A549 (cell line): Measurements from ENCODE around the gene MAP4K2.

Source experiments
- EP300 ChIP-seq, 2 experiments: fragments of >200 bp; sonication (Bioruptor Twin); formaldehyde crosslinking; IDR thresholded peaks; 2 replicates in 1 of 2; 3 replicates in 1 of 2; pipeline ENCODE4 v1.6.1; 2016 to 2017
- FOSB ChIP-seq: fragments of 250-450 bp; sonication (Bioruptor Pico); IDR thresholded peaks from 2 replicates; pipeline ENCODE4 v1.5.0; 2020; ENCODE audit warnings: mild to moderate bottlenecking, moderate library complexity
- GATA3 ChIP-seq: IDR thresholded peaks from 2 replicates; pipeline ENCODE4 v1.6.1; 2012; ENCODE audit warnings: borderline replicate concordance
- HDAC2 ChIP-seq: fragments of 200-600 bp; sonication (generic); IDR thresholded peaks from 2 replicates; pipeline ENCODE4 v1.6.1; 2016
- HOXA7 ChIP-seq: fragments of 250-450 bp; sonication (Bioruptor Pico); IDR thresholded peaks from 2 replicates; pipeline ENCODE4 v1.5.0; 2020; ENCODE audit warnings: mild to moderate bottlenecking, moderate library complexity
- MAFK ChIP-seq: fragments of 450-650 bp; IDR thresholded peaks from 2 replicates; pipeline ENCODE4 v1.6.1; 2014; ENCODE audit not compliant: partially characterized antibody
- MAZ ChIP-seq: fragments of 150-350 bp; IDR thresholded peaks from 2 replicates; pipeline ENCODE4 v1.6.1; 2014; ENCODE audit warnings: antibody characterized with exemption, low read depth, low read length, borderline replicate concordance
- NR3C1 ChIP-seq: fragments of >200 bp; sonication (Bioruptor Twin); formaldehyde crosslinking; IDR thresholded peaks from 3 replicates; pipeline ENCODE4 v1.6.1; 2017
- POLR2A ChIP-seq: IDR thresholded peaks from 2 replicates; pipeline ENCODE4 v1.6.1; 2012; ENCODE audit warnings: mild to moderate bottlenecking, low read length
- RAD21 ChIP-seq, 2 experiments: fragments of >200 bp in 1 of 2; sonication (Bioruptor Twin) in 1 of 2; formaldehyde crosslinking in 1 of 2; IDR thresholded peaks in 1 of 2; conservative IDR thresholded peaks in 1 of 2; 2 replicates in 1 of 2; 3 replicates in 1 of 2; pipeline ENCODE4 v1.6.1; 2012 to 2018; ENCODE audit warnings: inconsistent platforms in 1 of 2
- RFX5 ChIP-seq: fragments of 450-650 bp; IDR thresholded peaks from 2 replicates; pipeline ENCODE4 v1.7.1; 2014; ENCODE audit warnings: antibody characterized with exemption, mild to moderate bottlenecking, moderate library complexity
- SMC3 ChIP-seq: fragments of >200 bp; sonication (Bioruptor Twin); formaldehyde crosslinking; IDR thresholded peaks from 3 replicates; pipeline ENCODE4 v1.6.1; 2018; ENCODE audit warnings: inconsistent platforms
- TF ChIP-seq, protein P1 (sequence below): IDR thresholded peaks from 2 replicates; pipeline ENCODE4 v1.6.1; 2012
- TF ChIP-seq, protein P2 (sequence below): fragments of >200 bp; sonication (Bioruptor Twin); formaldehyde crosslinking; IDR thresholded peaks from 3 replicates; pipeline ENCODE4 v1.5.1; 2016

DNA sequence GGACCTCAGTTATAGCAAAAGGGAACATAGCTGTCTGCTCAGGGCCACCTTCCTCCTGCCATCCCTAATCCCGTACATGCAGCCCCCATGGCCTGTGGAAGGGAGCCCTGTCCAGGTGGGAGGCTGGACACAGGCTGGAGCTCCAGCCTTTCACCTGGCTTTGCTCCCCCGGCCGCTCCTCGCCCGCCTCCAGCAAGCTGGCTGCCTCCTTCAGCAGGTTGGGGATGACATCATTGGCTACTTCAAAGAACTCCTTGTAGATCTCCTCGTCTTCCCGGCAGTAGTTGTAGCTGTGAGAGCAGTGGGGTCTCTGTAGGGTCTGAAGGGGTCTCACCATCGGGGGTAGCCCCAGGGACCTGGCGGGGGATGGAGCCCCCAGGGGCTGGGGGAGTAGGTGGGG, 2.5 kb upstream of the MAP4K2 start:
- TF ChIP-seq, protein P1, sequence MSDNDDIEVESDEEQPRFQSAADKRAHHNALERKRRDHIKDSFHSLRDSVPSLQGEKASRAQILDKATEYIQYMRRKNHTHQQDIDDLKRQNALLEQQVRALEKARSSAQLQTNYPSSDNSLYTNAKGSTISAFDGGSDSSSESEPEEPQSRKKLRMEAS = no peak
- TF ChIP-seq EP300 (IDR thresholded peaks at IDR 0.05) = no peak
- TF ChIP-seq POLR2A = no peak
- TF ChIP-seq GATA3 = no peak
- TF ChIP-seq, protein P2, sequence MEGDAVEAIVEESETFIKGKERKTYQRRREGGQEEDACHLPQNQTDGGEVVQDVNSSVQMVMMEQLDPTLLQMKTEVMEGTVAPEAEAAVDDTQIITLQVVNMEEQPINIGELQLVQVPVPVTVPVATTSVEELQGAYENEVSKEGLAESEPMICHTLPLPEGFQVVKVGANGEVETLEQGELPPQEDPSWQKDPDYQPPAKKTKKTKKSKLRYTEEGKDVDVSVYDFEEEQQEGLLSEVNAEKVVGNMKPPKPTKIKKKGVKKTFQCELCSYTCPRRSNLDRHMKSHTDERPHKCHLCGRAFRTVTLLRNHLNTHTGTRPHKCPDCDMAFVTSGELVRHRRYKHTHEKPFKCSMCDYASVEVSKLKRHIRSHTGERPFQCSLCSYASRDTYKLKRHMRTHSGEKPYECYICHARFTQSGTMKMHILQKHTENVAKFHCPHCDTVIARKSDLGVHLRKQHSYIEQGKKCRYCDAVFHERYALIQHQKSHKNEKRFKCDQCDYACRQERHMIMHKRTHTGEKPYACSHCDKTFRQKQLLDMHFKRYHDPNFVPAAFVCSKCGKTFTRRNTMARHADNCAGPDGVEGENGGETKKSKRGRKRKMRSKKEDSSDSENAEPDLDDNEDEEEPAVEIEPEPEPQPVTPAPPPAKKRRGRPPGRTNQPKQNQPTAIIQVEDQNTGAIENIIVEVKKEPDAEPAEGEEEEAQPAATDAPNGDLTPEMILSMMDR = no peak
- TF ChIP-seq HDAC2 = no peak
- no peak for TF ChIP-seq RFX5
- no peak for TF ChIP-seq HOXA7
- TF ChIP-seq SMC3 = no peak
- no peak for TF ChIP-seq FOSB (CRISPR knock-in tag)
- TF ChIP-seq MAZ = no peak
- no peak for TF ChIP-seq RAD21 (conservative IDR thresholded peaks at IDR 0.05 in 1 of 2, IDR thresholded peaks at IDR 0.05 in 1 of 2)
- no peak for TF ChIP-seq MAFK
- no peak for TF ChIP-seq NR3C1
